Superior temporal gyrus (tissue), 1 donor: ENCODE data around the gene ST8SIA5.

Source experiments
- DNase-seq: peaks from one replicate; pipeline ENCODE4 v3.0.0-alpha.2; 2016; ENCODE audit errors: extremely low spot score

The ST8SIA5 gene

DNA sequence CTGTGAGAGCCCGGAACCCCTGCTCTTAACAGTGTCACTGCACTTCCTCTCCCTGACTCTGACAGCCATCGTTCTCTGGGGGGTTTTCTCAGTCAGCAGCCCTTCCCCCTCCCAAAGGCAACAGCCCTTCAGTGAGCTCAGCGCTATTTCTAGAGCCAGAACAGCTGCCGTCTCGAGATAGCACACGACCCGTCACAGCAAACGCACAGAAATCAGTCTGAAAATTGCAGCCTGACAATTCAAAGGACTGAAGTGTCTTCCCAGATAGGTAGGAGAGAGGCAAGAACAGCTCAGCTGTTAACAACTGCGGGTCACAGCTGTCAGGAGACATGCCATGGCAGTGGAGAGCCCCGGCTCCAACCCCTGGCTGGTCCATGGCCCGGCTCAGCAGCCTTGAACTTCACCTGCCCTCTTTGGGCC lies 45.4 kb downstream of the ST8SIA5 start:
- DNase-seq, result no peak

DNA sequence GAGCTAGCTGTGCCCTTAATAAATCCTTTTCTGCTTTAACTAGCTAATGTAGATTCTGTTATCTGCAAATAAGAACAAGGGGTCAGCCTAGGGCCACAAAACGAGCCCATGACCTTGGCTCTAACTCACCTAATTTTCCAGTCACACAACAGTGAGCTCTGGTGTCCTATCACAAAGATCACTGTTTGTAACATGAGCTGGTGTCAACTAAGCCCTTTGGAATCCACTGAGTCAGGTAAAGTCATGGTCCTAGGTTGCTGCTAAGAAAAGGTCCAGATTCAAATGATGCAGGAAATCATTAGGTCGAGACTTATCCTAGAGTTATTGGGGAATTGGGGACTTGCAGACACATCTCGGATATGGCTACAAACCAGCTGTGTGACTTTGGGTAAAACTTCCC lies 49.9 kb downstream of the ST8SIA5 start:
- no peak for DNase-seq

DNA sequence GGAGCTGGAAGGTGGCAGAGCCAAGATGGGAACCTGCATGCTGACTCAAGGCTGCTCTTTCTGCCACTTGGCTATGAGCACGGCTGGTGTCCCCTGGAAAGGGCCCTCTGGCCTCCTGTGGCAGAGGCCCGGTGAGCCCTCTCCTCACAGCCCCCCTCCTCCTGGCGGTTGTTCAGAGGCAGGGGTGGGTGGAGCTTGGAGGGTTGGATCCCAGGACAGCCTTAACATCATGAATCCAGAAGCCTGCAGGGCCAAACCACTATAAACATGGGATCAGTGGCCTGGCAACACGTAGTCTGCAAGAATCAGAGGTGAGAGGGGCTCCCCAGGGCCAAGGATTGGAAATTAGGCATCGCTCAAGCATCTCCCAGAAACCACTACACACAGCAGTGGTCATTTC lies 51.3 kb downstream of the ST8SIA5 start:
- no peak for DNase-seq

DNA sequence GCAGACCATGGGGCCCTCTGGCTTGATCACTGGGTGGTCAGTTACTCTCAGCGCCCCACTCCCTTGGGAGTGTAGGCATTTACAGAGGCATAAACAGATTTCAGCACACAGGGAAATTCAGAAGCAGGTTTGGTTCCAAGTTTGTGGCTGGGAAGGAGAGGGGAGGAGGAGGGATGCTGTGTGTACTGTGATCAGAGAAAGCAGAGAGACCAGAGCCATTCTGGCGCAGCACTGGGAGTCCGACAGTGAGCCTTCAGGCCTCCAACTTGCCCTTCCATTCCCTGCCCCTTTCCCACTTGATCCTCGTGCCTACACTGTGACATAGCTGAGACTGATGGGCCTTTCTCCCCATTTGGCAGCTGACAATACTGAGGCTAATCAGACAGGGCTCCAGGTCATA lies 52.0 kb downstream of the ST8SIA5 start:
- DNase-seq, result no peak

DNA sequence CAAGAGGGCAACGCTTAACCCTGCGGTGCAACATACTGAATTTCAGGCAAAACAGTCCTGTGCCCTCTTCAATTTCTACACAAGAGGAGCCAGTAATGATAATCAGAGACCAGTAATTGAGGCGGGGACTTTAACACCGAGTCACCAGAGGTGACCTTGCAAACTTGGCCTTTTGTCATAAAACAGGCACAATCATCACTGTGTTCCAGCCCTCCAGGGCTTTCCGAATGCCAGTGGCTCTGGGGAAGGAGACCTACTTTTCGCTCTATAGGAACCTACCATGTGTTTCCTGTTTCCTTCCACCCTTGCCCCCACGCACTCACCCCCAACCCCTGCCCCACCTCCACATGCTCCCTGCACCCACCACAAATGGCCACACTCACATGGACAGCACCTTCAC lies 52.7 kb downstream of the ST8SIA5 start:
- no peak for DNase-seq

DNA sequence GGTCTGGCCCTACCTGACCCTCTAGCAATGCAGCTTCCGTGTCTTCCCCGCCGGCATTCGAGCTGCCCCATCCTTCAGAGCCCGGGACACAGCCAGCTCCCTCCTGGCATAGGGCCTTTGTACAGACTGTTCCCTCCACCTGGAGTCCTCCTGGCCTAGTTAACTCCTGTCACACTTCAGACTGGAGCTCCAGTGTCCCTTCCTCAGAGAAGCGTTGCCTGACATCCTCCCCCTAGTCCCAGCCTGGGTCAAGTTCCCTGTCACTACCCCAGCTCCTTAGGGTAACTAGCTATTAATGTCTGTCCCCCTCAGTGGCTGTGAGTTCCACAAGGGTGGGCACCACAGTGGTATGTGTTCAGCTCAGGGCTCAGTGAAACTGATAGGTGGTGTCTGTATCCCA lies 54.4 kb downstream of the ST8SIA5 start:
- no peak for DNase-seq

DNA sequence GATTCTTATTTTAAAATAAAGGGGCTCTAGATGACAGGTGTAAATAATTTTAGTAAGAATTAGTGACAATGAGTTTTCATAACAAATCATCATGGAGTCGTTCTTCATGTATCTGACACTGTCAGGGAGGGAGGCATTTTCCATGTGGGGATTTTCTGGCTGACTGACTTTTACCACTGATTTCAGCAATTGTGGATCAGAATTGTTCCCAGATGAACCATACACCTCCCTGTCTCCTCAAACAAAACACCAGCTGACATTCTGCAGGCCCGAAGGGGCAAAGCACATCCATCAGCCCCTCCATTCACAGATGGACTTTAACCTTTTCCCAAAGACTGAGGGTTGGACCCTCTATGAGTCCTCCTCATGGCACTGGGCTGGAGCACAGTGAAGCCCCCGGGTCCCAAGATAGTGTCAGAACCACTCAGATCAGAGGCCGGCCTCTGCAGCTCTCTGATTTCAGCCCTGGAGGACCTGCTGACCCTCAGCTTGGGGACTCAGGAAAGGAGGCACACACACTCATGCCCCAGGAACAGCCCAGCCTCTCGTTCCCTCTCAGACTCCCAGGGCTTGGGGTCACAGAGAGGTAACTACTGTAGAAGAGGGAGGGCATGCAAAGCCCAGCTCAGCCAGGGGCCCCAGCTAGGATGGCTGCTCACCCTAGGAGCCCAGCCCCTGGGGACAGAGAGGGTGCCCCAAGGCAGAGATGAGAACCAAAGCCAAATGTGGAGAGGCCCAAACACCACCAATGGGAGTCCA lies 56.6 kb downstream of the ST8SIA5 start:
- no peak for DNase-seq

DNA sequence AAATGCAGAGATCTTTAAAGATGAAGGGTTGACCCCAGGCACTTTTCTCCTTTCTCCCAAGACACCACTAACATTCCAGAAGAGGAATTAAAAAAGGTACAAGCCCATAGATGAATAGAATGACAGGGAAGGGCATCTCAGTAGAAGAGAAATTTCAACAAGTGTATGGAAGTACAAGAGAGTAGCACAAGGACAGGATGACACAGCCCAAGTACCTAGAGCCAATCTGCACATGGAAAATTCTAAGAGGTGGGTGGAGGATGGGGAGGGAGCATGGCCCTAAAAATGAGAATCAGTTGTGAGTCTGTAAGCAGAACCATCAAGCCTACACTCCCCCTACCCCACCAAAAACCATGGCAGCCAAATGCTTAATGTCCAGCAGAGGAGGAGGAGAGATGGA lies 60.2 kb downstream of the ST8SIA5 start:
- no peak for DNase-seq

DNA sequence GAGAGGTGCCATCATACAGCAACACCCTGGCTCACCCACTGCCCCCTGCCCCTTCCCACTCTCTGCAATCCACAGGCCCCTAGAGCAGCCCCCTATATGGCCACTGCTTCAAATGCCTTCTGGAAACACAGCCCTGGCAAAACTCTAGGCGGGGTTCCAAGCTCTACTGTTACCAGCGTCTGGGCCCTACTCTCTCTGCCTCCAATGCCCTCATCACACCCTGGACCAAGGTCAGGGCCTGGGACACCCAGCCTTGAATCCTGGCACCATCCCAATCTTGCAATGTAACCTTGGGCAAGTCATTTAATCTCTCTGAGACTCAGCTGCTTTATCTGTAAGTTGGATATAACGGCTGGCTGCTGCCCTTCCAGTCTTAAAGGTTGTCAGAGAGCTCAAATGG lies 60.6 kb downstream of the ST8SIA5 start:
- no peak for DNase-seq

DNA sequence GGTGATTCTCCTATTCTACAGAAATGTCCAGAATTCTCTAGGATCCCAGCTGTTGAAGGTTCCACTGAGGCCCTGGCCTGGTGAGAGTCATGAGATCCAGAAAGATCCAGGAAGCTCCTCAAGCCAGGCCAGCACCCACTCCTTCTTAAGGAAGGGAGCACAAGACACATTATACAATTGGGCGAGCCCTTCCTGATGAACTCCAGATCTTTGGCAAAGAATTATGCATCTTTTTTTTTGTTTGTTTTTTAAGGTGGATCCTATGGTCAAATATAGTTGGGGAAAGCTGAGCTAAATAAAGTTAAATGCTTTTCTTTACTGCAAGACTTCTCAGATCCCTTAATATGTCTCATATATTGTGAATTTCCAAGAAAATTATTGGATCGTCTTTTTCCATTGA lies 62.9 kb downstream of the ST8SIA5 start:
- DNase-seq, result no peak

DNA sequence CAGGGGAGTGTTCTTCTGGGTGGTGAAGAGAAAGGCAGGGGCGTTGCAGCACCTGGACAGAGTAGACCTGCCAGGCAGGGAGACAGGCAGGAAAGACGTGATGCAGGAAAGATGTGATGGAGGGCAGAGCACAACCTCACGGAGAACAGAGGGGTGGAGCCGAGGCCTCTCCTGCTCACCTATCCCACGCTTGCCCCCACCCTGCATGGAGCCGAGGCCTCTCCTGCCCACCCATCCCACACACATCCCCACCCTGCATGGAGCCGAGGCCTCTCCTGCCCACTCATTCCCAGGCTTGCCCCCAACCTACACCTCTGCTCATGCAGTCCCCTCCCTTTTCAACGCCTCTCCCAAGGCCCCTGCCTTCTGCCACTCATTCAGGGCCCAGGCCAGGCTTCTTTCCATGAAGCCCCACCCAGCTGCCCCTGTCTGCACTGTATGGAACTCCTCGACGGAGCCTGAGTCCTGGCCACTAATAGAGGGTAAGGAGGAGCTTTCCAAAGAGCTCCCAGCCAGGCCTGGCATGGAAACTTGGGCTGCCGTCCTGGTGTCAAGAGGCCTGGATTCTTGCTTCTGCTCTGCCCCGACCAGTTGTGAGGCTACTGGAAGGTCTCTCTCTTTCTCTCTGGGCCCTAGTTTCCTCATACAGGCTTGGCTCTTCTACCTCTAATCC lies 67.9 kb downstream of the ST8SIA5 start:
- no peak for DNase-seq

DNA sequence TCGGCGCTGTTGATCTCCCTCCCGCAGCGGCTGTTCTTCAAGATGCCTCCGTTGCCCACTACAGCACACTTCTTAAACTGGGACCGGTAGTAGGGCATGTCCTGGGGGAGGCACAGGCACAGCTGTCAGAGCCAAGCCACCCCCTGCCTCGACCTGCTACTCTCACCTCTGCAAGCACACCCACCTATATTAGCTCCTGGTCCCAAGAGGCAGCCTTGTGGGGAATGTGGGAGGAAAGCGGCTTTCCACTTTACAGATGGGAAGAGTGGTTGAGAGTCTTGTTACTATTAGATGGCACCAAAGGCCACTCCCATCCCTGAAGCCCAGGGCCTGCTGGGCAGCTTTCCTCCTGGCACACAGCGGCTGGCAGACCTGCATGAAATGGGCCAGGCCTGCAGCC lies 70.7 kb downstream of the ST8SIA5 start:
- no peak for DNase-seq

DNA sequence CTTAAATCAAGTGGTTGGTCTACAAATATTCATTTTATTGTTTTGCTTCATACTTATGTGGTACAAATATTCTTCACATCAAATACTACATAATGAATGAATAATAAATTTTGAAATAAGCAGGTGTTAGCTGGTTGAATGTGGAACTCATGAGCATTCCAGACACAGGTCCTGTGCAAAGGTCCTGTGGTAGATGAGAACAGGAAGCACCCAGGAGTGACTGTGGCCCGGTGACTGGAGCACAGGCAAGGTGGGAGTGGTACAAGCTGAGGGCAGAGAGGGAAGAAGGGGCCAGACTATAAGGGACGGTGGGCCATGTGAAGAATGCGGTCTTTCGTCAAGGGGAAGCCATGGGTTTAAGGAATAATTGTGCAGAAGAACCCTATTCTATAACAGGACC lies 73.6 kb downstream of the ST8SIA5 start:
- DNase-seq, result no peak

DNA sequence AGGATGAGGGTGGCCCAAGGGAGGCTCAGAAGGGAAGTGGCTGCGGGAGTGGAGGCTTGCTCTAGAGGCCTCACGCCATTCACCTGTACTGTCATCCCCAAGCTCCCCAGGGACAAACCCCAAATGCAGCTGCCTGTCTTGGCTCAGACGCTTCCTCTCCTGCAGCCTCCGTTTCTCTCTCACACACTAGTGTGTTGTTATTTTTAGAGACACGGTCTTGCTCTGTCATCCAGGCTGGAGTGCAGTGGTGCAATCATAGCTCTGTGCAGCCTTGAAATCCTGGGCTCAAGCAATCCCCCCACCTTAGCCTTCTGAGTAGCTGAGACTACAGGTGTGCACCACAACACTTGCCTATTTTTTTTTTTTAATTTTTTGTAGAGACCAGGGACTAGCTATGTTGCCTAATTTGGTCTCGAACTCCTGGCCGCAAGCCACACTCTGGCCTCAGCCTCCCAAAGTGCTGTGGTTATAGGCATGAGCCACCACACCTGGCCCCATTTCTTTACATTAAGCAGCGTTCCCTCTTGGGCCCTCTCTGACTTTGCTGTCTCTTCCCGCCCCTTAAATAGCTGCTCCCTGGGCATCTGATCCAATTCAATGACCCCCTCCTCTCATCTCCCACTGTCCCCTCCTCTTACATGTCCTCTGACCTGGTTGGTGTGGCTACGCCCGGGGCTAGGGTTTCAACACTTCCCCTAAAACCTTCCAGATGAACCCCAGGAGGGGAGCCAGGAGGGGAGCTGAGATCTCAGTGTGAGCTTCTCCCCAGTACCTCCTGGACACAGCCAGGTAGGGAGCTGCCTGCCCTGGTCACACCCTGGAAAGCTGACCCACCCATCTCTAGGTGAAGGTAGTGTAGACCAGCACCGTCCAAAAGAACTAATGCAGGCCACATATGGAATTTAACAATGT lies 75.8 kb downstream of the ST8SIA5 start:
- DNase-seq, result no peak

DNA sequence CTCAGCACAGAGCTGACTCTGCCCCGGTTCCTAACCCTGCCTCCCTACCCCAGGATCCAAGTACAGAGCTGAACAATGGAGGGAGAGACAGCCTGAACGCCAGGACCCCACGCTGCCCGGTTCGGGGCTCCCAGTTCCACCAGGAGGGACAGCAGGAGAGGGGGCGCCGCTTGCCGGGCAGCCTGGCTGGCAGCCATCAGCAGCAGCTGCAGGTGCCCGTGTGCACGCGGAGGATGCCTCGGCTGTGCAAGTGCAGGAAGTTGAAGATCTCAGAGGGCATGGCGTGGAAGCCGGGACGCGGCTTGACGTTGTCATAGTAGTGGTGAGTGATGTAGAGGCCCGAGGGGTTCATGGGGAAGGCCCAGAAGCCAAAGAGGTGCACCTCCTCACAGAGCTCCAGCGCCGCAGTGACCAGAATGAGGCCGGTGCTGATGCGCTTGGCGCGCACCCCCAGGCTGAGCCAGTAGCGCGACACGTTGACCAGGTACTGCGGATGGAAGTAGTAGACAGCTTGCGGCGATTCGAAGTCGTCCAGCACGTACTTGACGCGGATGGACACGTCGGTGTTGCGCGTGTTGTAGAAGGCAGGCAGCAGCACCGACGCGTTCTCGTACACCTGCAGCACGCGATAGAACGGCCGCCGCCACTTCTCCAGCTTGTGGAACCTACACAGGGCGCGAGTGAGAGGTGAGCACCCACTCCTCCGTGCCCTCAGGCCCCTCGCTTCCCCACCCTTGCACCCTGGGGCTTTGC lies 76.8 kb downstream of the ST8SIA5 start:
- no peak for DNase-seq

DNA sequence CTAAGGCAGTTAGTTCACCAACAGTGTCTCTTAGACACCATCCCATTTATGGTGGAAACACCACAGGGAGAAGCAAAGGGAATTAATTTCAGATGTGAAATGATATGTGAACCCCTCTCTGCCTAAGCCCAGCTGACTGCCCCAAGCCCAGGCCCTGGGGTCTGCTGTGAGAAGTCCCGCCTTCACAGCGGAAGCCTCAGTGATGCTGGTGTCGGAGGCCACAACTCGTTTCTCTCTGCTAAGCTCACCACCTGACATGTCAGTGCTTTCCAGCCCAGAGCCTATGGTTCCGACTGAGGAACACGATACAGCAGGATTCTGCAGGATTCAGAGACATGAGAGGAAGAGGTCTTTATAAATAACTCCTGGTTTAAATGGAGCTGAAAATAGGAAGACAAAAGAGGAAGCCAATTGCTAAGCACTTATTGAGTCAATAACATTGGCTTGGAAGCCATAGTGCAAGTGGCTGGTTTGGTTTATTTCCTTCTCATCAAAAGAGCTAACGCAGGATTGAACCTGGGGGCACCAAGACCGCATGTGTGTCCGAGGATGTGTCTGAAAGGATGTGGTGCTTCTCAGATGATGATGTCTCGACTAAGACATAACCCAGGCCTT lies 78.0 kb downstream of the ST8SIA5 start:
- DNase-seq, result no peak

DNA sequence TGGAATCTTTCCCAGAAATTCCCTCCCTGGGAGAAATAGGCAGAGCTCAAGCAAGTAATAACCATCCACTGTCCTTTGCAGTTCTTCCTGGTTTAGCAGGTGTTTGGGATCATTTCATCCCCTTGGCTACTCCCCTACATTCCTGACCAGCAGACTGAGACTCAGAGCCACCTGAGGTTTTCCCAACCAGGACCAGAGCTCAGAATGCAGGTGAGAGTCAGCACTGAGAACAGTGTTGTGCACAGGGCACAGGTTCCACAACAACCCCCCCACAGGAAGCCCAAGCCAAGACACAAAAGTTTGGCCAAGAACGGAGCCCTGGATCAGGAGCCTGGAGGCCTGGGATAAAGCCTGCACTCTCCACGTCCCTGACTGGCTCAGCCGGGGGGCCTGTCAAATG lies 78.8 kb downstream of the ST8SIA5 start:
- DNase-seq, result no peak

DNA sequence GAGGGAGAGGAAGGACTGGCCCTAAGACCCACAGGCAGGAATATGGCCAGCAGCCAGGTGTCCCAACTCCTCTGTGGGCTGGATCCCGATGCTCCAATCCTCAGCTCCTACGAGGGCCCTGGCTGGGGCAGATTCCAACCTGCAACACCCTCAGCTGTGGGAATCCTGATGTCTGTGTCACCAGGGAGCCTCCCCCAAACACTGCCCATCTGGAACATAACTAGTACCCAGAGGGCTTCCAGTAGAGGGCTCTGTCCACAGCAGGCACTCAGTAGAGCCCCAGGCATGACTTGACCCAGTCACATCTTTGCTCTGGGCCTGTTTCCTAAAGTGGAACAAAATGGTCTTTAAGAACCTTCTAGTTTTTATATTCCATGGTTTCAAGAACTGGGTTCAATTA lies 79.2 kb downstream of the ST8SIA5 start:
- no peak for DNase-seq

DNA sequence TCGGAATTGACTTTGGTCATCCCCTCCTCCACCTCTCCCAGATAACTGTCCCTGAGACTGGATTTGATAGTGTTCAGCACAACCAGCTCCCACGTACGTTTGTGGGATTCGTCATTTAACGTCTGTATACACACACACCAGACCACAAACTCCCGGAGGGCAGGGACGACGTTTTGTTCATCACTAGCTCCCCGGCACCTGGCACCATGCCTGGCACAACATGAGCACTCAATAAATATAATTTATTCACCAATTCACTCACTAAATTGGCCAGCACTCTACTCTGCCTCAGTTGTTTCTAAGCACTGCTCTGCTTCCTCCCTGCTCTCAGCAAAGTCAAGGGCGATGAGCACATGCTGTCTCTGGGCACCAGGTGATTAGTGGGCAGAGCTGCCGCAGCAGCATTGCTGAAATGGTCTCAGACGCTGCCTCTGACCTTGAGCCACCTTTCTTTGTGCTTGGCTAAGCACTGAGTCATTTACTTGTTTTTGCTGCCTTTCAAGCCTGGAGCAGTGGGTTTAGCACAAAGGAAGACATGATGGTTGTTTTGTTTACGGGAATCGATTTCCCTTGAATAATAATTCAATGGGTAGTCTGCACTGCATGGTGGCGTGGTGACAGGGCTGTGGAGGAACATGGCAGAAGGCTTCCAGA lies 80.5 kb downstream of the ST8SIA5 start:
- DNase-seq, result no peak

DNA sequence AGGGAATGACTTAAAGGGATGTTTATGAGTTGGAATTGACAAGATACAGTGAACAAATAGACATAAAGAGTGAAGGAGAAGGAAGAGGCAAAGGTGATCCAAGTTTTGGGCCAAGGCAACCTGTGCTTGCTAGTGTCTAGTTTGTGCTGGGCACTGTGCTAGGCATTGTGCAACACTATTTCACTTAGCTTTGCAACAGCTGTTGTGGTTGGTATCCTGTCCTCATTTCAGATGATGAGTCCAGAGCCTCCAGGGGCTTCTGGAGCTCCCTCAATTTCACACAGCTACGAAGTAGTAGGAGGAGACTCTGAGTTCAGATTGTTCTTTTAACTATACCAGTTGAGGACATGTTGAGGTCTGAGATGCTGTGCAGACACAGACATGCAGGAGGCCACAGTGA lies 81.7 kb downstream of the ST8SIA5 start:
- DNase-seq, result no peak
